Activated naive CD8-positive, alpha-beta T cell treated with anti-CD3 and anti-CD28 coated beads, Interleukin-2, amount 10 ng/mL, durations not matched to agents 7 days and 5 days (primary cell): ENCODE measurements around the gene PCDH20. TPM values are rescaled to one million over a fixed set of nuclear protein-coding genes. Genes with fewer than 3 reads are reported as not detected.

Source experiments
- ATAC-seq: fragments of 150-1000 bp; cut with Tn5 transposase; one replicate; pipeline ENCODE4 v1.10.0; 2021; ENCODE audit warnings: low read depth, moderate library complexity
- POLR2A ChIA-PET: fragments of 350-600 bp; sonication (Branson Sonifier 250); formaldehyde crosslinking; loops from one replicate; lab custom pipeline; 2021; ENCODE audit warnings: antibody characterized with exemption; lab: Charles Lee
- DNase-seq: peaks from one replicate; pipeline ENCODE4 v3.0.0; 2021
- H3K27ac Mint-ChIP-seq: one replicate; pipeline ENCODE4 v1.8.0; 2022; ENCODE audit warnings: mild to moderate bottlenecking, mixed read lengths
- H3K27me3 Mint-ChIP-seq: one replicate; pipeline ENCODE4 v1.8.0; 2022; ENCODE audit warnings: mild to moderate bottlenecking, moderate library complexity, mixed read lengths
- H3K36me3 Mint-ChIP-seq: one replicate; pipeline ENCODE4 v1.8.0; 2021; ENCODE audit warnings: mild to moderate bottlenecking, mixed read lengths
- H3K4me1 Mint-ChIP-seq: one replicate; pipeline ENCODE4 v1.8.0; 2021; ENCODE audit warnings: mixed read lengths
- H3K4me3 Mint-ChIP-seq: one replicate; pipeline ENCODE4 v1.8.0; 2022; ENCODE audit warnings: mild to moderate bottlenecking, moderate library complexity, mixed read lengths
- H3K9me3 Mint-ChIP-seq: one replicate; pipeline ENCODE4 v1.8.0; 2021; ENCODE audit warnings: mixed read lengths
- total RNA-seq, 2 experiments: library from RNA; stranded (reverse); gene quantifications; one replicate each; pipeline ENCODE4 v1.2.3, GENCODE V29; 2021

Gene PCDH20
- total RNA-seq, result not detected

GRCh38 chr13:61415749-61416148 lies at the start of gene PCDH20:
TSS of gene PCDH20 (minus strand) at chr13:61415849. CDS start at chr13:61415158, 691 bp downstream.
- Mint-ChIP-seq H3K27ac (no peak within 1 kb of the TSS), H3K27me3 (peaks cover 30% of the 10 kb centered on the region), H3K4me3 (no peak within 1 kb of the TSS), H3K4me1 (no peaks in the 10 kb centered on the region), H3K36me3 (no peaks in the 10 kb centered on the region), H3K9me3 (no peaks in the 10 kb centered on the region)
- DNase-seq (no peak), ATAC-seq (no peak)
- POLR2A ChIA-PET, result no interaction called here

- no peak overlapping the region for H3K27ac Mint-ChIP-seq
Observed at GRCh38 chr13:61463024-61463423, 47.4 kb upstream of the PCDH20 start.

GRCh38 chr13:61453121-61453520 lies 37.5 kb upstream of the PCDH20 start:
- no peak overlapping the region for H3K4me3 Mint-ChIP-seq
- ATAC-seq, result no peak
- DNase-seq, result no peak
- no peaks in the 10 kb centered on the region for H3K9me3 Mint-ChIP-seq
- no peak overlapping the region for H3K27ac Mint-ChIP-seq
- no peaks in the 10 kb centered on the region for H3K4me1 Mint-ChIP-seq
- no peaks in the 10 kb centered on the region for H3K27me3 Mint-ChIP-seq
- no peaks in the 10 kb centered on the region for H3K36me3 Mint-ChIP-seq
- POLR2A ChIA-PET, result no interaction called here

More at GRCh38 chr13:61463024-61463423, 47.4 kb upstream of the PCDH20 start:
- Mint-ChIP-seq H3K4me1 (no peaks in the 10 kb centered on the region), H3K9me3 (peaks cover 1% of the 10 kb centered on the region), H3K27me3 (no peaks in the 10 kb centered on the region), H3K4me3 (no peak overlapping the region), H3K36me3 (no peaks in the 10 kb centered on the region)
- DNase-seq (no peak), ATAC-seq (no peak)
- POLR2A ChIA-PET, result no interaction called here

GRCh38 chr13:61432029-61432428 lies 16.4 kb upstream of the PCDH20 start:
- Mint-ChIP-seq H3K4me3 (no peak overlapping the region), H3K27me3 (no peaks in the 10 kb centered on the region), H3K27ac (no peak overlapping the region), H3K4me1 (no peaks in the 10 kb centered on the region), H3K9me3 (peaks cover 4% of the 10 kb centered on the region), H3K36me3 (no peaks in the 10 kb centered on the region)
- POLR2A ChIA-PET, result no interaction called here
- no peak for ATAC-seq
- no peak for DNase-seq

- Mint-ChIP-seq H3K27me3 (no peaks in the 10 kb centered on the region), H3K4me1 (no peaks in the 10 kb centered on the region), H3K36me3 (no peaks in the 10 kb centered on the region), H3K27ac (no peak overlapping the region), H3K9me3 (no peaks in the 10 kb centered on the region), H3K4me3 (no peak overlapping the region)
- POLR2A ChIA-PET, result no interaction called here
- no peak for ATAC-seq
- no peak for DNase-seq
Observed at GRCh38 chr13:61423915-61424314, 8.3 kb upstream of the PCDH20 start.

GRCh38 chr13:61417086-61417570 lies 1.5 kb upstream of the PCDH20 start:
- Mint-ChIP-seq H3K36me3 (no peaks in the 10 kb centered on the region), H3K4me3 (no peak overlapping the region), H3K27ac (no peak overlapping the region), H3K4me1 (no peaks in the 10 kb centered on the region), H3K27me3 (peaks cover 30% of the 10 kb centered on the region), H3K9me3 (no peaks in the 10 kb centered on the region)
- ATAC-seq, result no peak
- POLR2A ChIA-PET, result no interaction called here
- DNase-seq, result no peak

GRCh38 chr13:61415058-61415721 lies 459 bp downstream of the PCDH20 start:
- no peak for ATAC-seq
- no peaks in the 10 kb centered on the region for H3K36me3 Mint-ChIP-seq
- H3K27ac Mint-ChIP-seq, result no peak overlapping the region
- POLR2A ChIA-PET, result no interaction called here
- H3K4me3 Mint-ChIP-seq, result no peak overlapping the region
- no peak for DNase-seq
- H3K9me3 Mint-ChIP-seq, result no peaks in the 10 kb centered on the region
- no peaks in the 10 kb centered on the region for H3K4me1 Mint-ChIP-seq
- H3K27me3 Mint-ChIP-seq, result peaks cover 30% of the 10 kb centered on the region

- Mint-ChIP-seq H3K27ac (no peak overlapping the region), H3K36me3 (no peaks in the 10 kb centered on the region), H3K9me3 (no peaks in the 10 kb centered on the region), H3K27me3 (peaks cover 30% of the 10 kb centered on the region), H3K4me3 (no peak overlapping the region), H3K4me1 (no peaks in the 10 kb centered on the region)
- DNase-seq (no peak), ATAC-seq (no peak)
- POLR2A ChIA-PET, result no interaction called here
Observed at GRCh38 chr13:61414686-61415057, 977 bp downstream of the PCDH20 start.

- DNase-seq (no peak), ATAC-seq (no peak)
- Mint-ChIP-seq H3K9me3 (no peaks in the 10 kb centered on the region), H3K27me3 (peaks cover 30% of the 10 kb centered on the region), H3K4me3 (no peak overlapping the region), H3K4me1 (no peaks in the 10 kb centered on the region), H3K27ac (no peak overlapping the region), H3K36me3 (no peaks in the 10 kb centered on the region)
- POLR2A ChIA-PET, result no interaction called here
Observed at GRCh38 chr13:61413572-61414535, 1.8 kb downstream of the PCDH20 start.

GRCh38 chr13:61410669-61411297 lies 4.9 kb downstream of the PCDH20 start:
- H3K4me1 Mint-ChIP-seq, result no peaks in the 10 kb centered on the region
- no peak overlapping the region for H3K4me3 Mint-ChIP-seq
- H3K27ac Mint-ChIP-seq, result no peak overlapping the region
- ATAC-seq, result no peak
- POLR2A ChIA-PET, result no interaction called here
- no peaks in the 10 kb centered on the region for H3K36me3 Mint-ChIP-seq
- no peak for DNase-seq
- peaks cover 25% of the 10 kb centered on the region for H3K27me3 Mint-ChIP-seq
- no peaks in the 10 kb centered on the region for H3K9me3 Mint-ChIP-seq

- ATAC-seq (no peak), DNase-seq (no peak)
- POLR2A ChIA-PET, result no interaction called here
- no peak overlapping the region for H3K4me3 Mint-ChIP-seq
- no peaks in the 10 kb centered on the region for H3K36me3 Mint-ChIP-seq
- no peak overlapping the region for H3K27ac Mint-ChIP-seq
- no peaks in the 10 kb centered on the region for H3K4me1 Mint-ChIP-seq
- H3K27me3 Mint-ChIP-seq, result peaks cover 20% of the 10 kb centered on the region
- H3K9me3 Mint-ChIP-seq, result no peaks in the 10 kb centered on the region
Observed at GRCh38 chr13:61410266-61410665, 5.4 kb downstream of the PCDH20 start.

- DNase-seq, result no peak
- Mint-ChIP-seq H3K4me3 (no peak overlapping the region), H3K9me3 (no peaks in the 10 kb centered on the region), H3K36me3 (no peaks in the 10 kb centered on the region), H3K27ac (no peak overlapping the region), H3K4me1 (no peaks in the 10 kb centered on the region), H3K27me3 (peaks cover 5% of the 10 kb centered on the region)
- ATAC-seq, result no peak
- POLR2A ChIA-PET, result no interaction called here
Observed at GRCh38 chr13:61408571-61408970, 7.1 kb downstream of the PCDH20 start.

GRCh38 chr13:61406275-61406674 lies 9.4 kb downstream of the PCDH20 start:
- Mint-ChIP-seq H3K4me3 (no peak overlapping the region), H3K4me1 (no peaks in the 10 kb centered on the region), H3K9me3 (no peaks in the 10 kb centered on the region), H3K27ac (no peak overlapping the region), H3K36me3 (no peaks in the 10 kb centered on the region), H3K27me3 (no peaks in the 10 kb centered on the region)
- POLR2A ChIA-PET, result no interaction called here
- no peak for ATAC-seq
- DNase-seq, result no peak
